Endothelial cell of umbilical vein (primary cell): ENCODE measurements around the gene RPS6KL1. TPM values are rescaled to one million over a fixed set of nuclear protein-coding genes. Genes with fewer than 3 reads are reported as not detected.
A peak's percentile ranks its signal among the peaks of the same experiment; 100 is the strongest.

Source experiments
- BruUV-seq: library from RNA; stranded (reverse); fragments of 400-500 nt; replicated peaks from 2 replicates; lab custom pipeline; 2021; lab: Mats Ljungman, UMichigan
- CTCF ChIA-PET: fragments of 300-600, 350-600 bp; sonication (Branson Sonifier 250); formaldehyde crosslinking; loops from one replicate; lab custom pipeline; 2021; ENCODE audit warnings: antibody characterized with exemption, inconsistent platforms; lab: Charles Lee
- POLR2A ChIA-PET: fragments of 300-600, 350-600 bp; sonication (Branson Sonifier 250); formaldehyde crosslinking; loops from one replicate; lab custom pipeline; 2021; ENCODE audit warnings: antibody characterized with exemption, inconsistent platforms; lab: Charles Lee
- DNase-seq: peaks from one replicate; pipeline ENCODE4 v3.0.0-alpha.2; 2011; ENCODE audit warnings: low read depth, low spot score
- FAIRE-seq: peaks from 2 replicates; lab custom pipeline; 2011; peaks lifted over from hg19 to GRCh38; lab: Jason Lieb, UNC
- H2AFZ ChIP-seq: 2 replicates; pipeline ENCODE4 v1.6.0; 2012; ENCODE audit warnings: low read depth, low read length, control low read depth, inconsistent platforms
- H3K27ac ChIP-seq: 2 replicates; pipeline ENCODE4 v1.5.1; 2011; ENCODE audit warnings: low read depth, mild to moderate bottlenecking, control low read depth, low read length, moderate library complexity; ENCODE audit not compliant: insufficient read depth
- H3K27me3 ChIP-seq, 2 experiments: 2 replicates each; pipeline versions ENCODE4 v1.6.0 to v1.6.1; 2011; ENCODE audit warnings: low read length in 2 of 2, mixed read lengths in 1 of 2; ENCODE audit not compliant: control insufficient read depth in 2 of 2, insufficient read depth in 2 of 2
- H3K36me3 ChIP-seq, 2 experiments: 2 replicates in 1 of 2; 3 replicates in 1 of 2; pipeline ENCODE4 v1.5.1; 2011; ENCODE audit warnings: low read length in 2 of 2, mild to moderate bottlenecking in 1 of 2, moderate library complexity in 1 of 2; ENCODE audit not compliant: control insufficient read depth in 2 of 2, insufficient read depth in 2 of 2; ENCODE audit errors: extremely low read depth in 1 of 2
- H3K4me1 ChIP-seq: 3 replicates; pipeline ENCODE4 v1.5.1; 2011; ENCODE audit warnings: mild to moderate bottlenecking, low read length; ENCODE audit not compliant: control insufficient read depth, insufficient read depth; ENCODE audit errors: extremely low read depth
- H3K4me2 ChIP-seq: 2 replicates; pipeline ENCODE4 v1.6.1; 2011; ENCODE audit warnings: low read length, control low read depth, mixed read lengths; ENCODE audit not compliant: insufficient read depth
- H3K4me3 ChIP-seq, 3 experiments: fragments of 200-600 bp in 1 of 3; sonication (generic), shearing (Covaris generic) in 1 of 3; replicated peaks in 1 of 3; 2 replicates each; pipeline ENCODE4 v1.5.1; 2011 to 2016; ENCODE audit warnings: control low read depth in 3 of 3, low read length in 3 of 3, mild to moderate bottlenecking in 2 of 3, inconsistent platforms in 1 of 3, low read depth in 1 of 3, moderate library complexity in 1 of 3; ENCODE audit not compliant: insufficient read depth in 1 of 3
- H3K79me2 ChIP-seq: 2 replicates; pipeline ENCODE4 v1.6.0; 2012; ENCODE audit warnings: low read length, inconsistent platforms; ENCODE audit not compliant: control insufficient read depth, insufficient read depth
- H3K9ac ChIP-seq: replicated peaks from 2 replicates; pipeline ENCODE3; 2011; ENCODE audit warnings: low read length, control low read depth; ENCODE audit not compliant: insufficient read depth; ENCODE audit errors: extremely low read depth
- H3K9me1 ChIP-seq: replicated peaks from 3 replicates; pipeline ENCODE4 v1.6.0; 2011; ENCODE audit warnings: mild to moderate bottlenecking, low read length; ENCODE audit not compliant: control insufficient read depth, insufficient read depth; ENCODE audit errors: extremely low read depth
- H3K9me3 ChIP-seq: replicated peaks from 2 replicates; pipeline ENCODE4 v1.5.1; 2012; ENCODE audit warnings: low read length, inconsistent platforms; ENCODE audit not compliant: control insufficient read depth, insufficient read depth
- H4K20me1 ChIP-seq: replicated peaks from 2 replicates; pipeline ENCODE3; 2011; ENCODE audit warnings: mild to moderate bottlenecking, low read length; ENCODE audit not compliant: control insufficient read depth, insufficient read depth; ENCODE audit errors: extremely low read depth
- CTCF ChIP-seq, 2 donors: IDR thresholded peaks; 1 replicate in 1 of 2; 2 replicates in 1 of 2; pipeline ENCODE4 v1.5.1; 2011; ENCODE audit warnings: low read length in 2 of 2, mild to moderate bottlenecking in 2 of 2, moderate library complexity in 2 of 2, control low read depth in 1 of 2, inconsistent platforms in 1 of 2, low read depth in 1 of 2; ENCODE audit not compliant: insufficient read depth in 1 of 2; ENCODE audit errors: extremely low read depth in 1 of 2
- EZH2 ChIP-seq: IDR thresholded peaks from 2 replicates; pipeline ENCODE4 v1.6.1; 2012; ENCODE audit warnings: borderline replicate concordance, low read depth, mild to moderate bottlenecking, moderate library complexity, low read length, inconsistent platforms; ENCODE audit not compliant: severe bottlenecking
- FOS ChIP-seq: IDR thresholded peaks from 2 replicates; pipeline ENCODE4 v1.6.1; 2011; ENCODE audit warnings: mild to moderate bottlenecking, low read length, moderate library complexity, borderline replicate concordance; ENCODE audit not compliant: insufficient read depth
- GATA2 ChIP-seq: IDR thresholded peaks from 2 replicates; pipeline ENCODE4 v1.7.0; 2011; ENCODE audit warnings: low read depth, mild to moderate bottlenecking, moderate library complexity, mixed read lengths, low read length; ENCODE audit not compliant: insufficient read length, insufficient read depth
- JUN ChIP-seq: IDR thresholded peaks from 2 replicates; pipeline ENCODE4 v1.6.1; 2011; ENCODE audit warnings: borderline replicate concordance, low read depth; ENCODE audit not compliant: insufficient read length, insufficient read depth
- MAX ChIP-seq: IDR thresholded peaks from 2 replicates; pipeline ENCODE4 v1.6.1; 2011; ENCODE audit not compliant: insufficient read depth, insufficient read length
- MYC ChIP-seq: IDR thresholded peaks from one replicate; pipeline ENCODE4 v1.6.1; 2011; ENCODE audit warnings: mild to moderate bottlenecking, low read depth, low read length
- POLR2A ChIP-seq: IDR thresholded peaks from 2 replicates; pipeline ENCODE4 v1.6.1; 2012; ENCODE audit warnings: low read depth, mild to moderate bottlenecking, control low read depth, low read length
- POLR2AphosphoS5 ChIP-seq: IDR thresholded peaks from 2 replicates; pipeline ENCODE4 v1.6.1; 2012; ENCODE audit warnings: low read depth, mild to moderate bottlenecking, control low read depth, low read length, moderate library complexity; ENCODE audit not compliant: insufficient read depth
- dilution Hi-C: fragments of 300-500 bp; cut with MboI; formaldehyde crosslinking; loops from one replicate; pipeline ENCODE4 v1.15.0; 2019; ENCODE audit warnings: low sequenced_read_pairs; ENCODE audit not compliant: extremely low pct_ligation_motif_present
- intact Hi-C: fragments of 100-400 bp; cut with micrococcal nuclease; formaldehyde crosslinking; loops from one replicate; pipeline ENCODE4 v1.10.0; 2022
- polyA plus RNA-seq, 4 experiments: library from polyadenylated mRNA; depleted of rRNA in 3 of 4; stranded (reverse) in 3 of 4; unstranded in 1 of 4; fragments of >200 nt; gene quantifications; 2 replicates each; pipeline versions ENCODE4 v1.2.1 to v1.2.3, GENCODE V29; 2011 to 2012; ENCODE audit warnings: missing spikeins in 1 of 4
- total RNA-seq: library from RNA; stranded (reverse); gene quantifications from 2 replicates; pipeline ENCODE4 v1.2.3, GENCODE V29; 2021

Gene RPS6KL1
- total and polyA plus RNA-seq, 2 donors (not counting 3 experiments of a cell fraction or from before 2014, with no cell fraction given) = 10.2 to 23.8 TPM

- no peaks in the 10 kb centered on the region for H3K9me3 ChIP-seq
- TF ChIP-seq FOS (no peak), GATA2 (no peak), CTCF (IDR thresholded peaks at IDR 0.05; ENCODE audit: extremely low read depth in 1 of 2, insufficient read depth in 1 of 2, low read depth in 1 of 2, low read length in 2 of 2) (no peak), MAX (no peak), POLR2AphosphoS5 (no peak), MYC (no peak), JUN (no peak), EZH2 (no peak), POLR2A (no peak)
- H3K27ac ChIP-seq = peak overlapping the region; percentile 71
- no peaks in the 10 kb centered on the region for H3K9me1 ChIP-seq
- H3K9ac ChIP-seq = peak overlapping the region; percentile 86
- H3K36me3 ChIP-seq = peaks cover 13 to 24% of the 10 kb centered on the region in 2 experiments
- dilution Hi-C loops (no loop called here), intact Hi-C loops (loop anchor here (2.0 kb wide), 4 partner anchors 19 to 115 kb away; partner anchors contain the start of genes EIF2B2 and ZC2HC1C)
- H4K20me1 ChIP-seq = no peaks in the 10 kb centered on the region
- no peak overlapping the region for H2AFZ ChIP-seq
- peak overlapping the region; percentile 83 to 94 (median 84) for H3K4me3 ChIP-seq
- peak overlapping the region; percentile 83 for H3K4me2 ChIP-seq
- peaks cover 60% of the 10 kb centered on the region for H3K79me2 ChIP-seq
- no TSS peak for BruUV-seq
- CTCF ChIA-PET = interaction anchor here (0.7 to 3.2 kb wide), 8 partner anchors 7 to 135 kb away, joined by 3 to 14 read pairs (median 8); no protein-coding TSS in a partner anchor
- POLR2A ChIA-PET = interaction anchor here (0.7 to 2.6 kb wide), 4 partner anchors 27 to 110 kb away, joined by 3 to 19 read pairs (median 5); partner anchors contain the start of genes ACYP1 and EIF2B2
- peaks cover 35% of the 10 kb centered on the region for H3K4me1 ChIP-seq
- DNase-seq (no peak), FAIRE-seq (no peak)
- H3K27me3 ChIP-seq = no peaks in the 10 kb centered on the region
Measured at GRCh38 chr14:74953686-74954085, 30.6 kb upstream of the RPS6KL1 start.
